Hematopoietic multipotent progenitor cell treated with erythropoietin and hydrocortisone succinate and interleukin-3 and kit ligand, for 4 days (in vitro differentiated cells): ENCODE data around the gene SMAD6.
"Not testable (repeated sequence)": the region's sequence is repeated elsewhere in the genome, so short reads cannot be mapped to it uniquely, and the experiment has no call there.

Source experiments
- DNase-seq: peaks from one replicate; pipeline ENCODE4 v3.0.0-alpha.2; 2015

The SMAD6 gene

DNA sequence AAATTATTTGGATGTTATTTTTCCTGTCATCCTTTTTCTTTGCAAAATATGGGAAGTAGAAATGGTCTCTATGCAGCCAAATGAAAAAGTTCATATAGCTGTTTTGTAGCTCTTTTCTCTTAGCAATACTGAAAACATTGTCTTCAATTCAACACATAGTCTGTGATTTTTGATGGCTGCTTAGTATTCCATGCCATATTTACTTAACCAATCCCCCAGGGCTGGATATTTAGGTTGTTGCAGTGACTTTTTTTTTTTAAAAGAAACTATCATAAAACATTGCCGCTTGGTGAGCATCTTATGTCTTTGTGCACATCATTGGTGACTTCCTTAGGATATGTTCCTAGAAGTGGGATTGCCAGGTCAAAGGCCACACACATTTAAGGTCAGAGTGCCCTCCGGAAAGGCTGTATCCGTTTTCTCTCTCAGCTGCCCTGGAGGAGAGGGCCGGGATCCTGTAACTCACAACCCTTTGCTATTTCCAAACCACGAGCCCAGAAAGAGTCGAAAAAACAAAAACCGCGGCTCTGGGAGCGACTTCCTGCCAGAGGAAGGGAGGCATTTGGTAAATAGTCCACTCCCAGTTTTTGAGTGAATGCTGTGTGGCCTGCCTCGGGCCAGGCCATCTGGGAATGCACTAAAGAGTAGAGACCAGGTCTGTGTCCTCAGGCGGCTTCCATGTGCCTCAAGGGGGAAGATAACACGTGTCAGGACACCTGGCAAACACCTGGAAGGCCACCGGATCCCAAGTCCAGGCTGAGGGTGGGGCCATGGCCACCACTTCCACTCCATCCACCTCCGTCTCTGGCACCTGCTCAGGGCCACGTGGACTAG, 41.9 kb downstream of the SMAD6 start:
- no peak for DNase-seq

DNA sequence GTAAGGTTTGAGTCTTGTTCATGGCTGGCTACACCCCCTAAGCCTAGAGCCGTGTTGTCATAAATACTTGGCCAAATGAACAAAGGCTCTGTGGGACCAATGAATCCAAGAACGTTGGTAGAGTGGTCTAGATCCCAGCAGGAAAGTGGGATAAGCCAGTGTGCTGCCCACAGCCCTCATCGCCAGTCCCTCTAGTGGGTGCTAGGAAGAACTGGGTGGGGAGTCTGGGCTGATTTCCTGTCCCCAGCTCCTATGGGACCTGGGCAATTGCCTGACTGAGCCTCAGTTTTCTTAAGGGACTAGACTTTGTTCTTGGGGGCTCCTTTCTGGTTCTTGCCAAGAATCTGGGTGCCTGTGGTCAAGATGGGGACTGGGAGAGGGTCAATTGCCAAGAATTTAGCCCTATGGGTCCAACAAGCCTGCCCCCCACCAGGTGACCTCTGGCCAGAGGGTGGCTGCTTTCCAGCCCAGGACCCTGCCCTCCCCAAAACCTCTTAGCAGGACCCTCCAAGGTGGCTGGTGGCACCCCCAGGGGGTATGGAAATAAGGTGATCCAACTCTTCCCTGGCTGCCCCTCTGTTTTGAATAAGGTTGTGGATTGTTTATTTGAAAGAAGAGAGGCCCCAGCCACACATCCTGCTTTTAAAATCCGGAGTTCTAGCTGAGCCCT, 42.7 kb downstream of the SMAD6 start:
- DNase-seq: no peak

DNA sequence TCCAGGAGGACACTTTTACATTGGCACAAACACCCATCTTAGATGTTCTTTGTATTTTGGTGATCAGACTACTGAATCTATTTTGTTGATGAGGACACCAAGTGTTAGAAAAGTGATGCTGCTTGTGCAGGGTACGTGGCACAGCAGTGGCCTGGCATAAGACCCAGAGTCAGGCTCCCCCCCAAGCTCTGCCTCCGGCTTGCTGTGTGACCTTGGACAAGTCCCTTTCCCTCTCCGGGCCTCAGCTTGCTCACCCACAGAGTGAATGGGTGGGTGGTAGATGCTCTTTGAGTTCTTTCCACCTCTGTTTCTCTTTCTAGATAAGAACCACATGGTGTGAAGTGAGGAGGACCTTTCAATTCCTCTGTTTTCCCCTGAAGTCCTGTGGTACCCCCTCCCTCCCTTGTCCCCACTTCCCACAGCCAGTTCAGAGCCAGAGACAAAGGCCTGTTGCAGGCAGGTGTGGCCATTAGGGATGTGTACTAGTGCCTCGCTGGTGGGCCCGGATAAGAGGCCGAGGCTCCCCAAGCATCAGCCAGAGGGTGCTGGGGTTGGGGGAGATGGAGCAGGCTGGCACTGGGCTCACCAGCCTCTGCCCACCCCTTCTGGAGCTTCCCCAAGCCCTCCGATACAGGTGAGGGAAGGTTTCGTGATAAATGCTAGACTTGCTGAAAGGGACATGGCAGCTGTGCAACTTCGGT, 43.6 kb downstream of the SMAD6 start:
- no peak for DNase-seq

DNA sequence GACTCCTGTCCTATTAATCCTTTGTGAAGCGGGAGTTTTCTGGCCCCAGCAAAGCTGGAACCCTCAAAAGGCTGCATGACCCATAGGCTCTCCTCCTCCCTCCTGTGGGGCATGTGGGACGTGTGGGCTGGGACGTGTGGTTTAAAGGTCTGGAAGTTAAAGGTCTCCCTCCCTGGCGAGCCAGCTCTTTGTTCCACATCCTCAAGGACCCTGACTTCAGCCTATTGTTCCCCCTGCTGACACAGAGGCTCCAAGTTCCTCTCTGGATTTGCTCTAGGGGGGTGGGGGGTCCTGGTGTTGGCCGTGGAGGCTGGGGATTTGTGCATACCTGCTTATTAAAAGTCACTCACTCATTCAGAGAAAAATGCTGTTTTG, 44.2 kb downstream of the SMAD6 start:
- no peak for DNase-seq

- DNase-seq: no peak
Measured at GRCh38 chr15:66747223-66747622, 45.2 kb downstream of the SMAD6 start.

DNA sequence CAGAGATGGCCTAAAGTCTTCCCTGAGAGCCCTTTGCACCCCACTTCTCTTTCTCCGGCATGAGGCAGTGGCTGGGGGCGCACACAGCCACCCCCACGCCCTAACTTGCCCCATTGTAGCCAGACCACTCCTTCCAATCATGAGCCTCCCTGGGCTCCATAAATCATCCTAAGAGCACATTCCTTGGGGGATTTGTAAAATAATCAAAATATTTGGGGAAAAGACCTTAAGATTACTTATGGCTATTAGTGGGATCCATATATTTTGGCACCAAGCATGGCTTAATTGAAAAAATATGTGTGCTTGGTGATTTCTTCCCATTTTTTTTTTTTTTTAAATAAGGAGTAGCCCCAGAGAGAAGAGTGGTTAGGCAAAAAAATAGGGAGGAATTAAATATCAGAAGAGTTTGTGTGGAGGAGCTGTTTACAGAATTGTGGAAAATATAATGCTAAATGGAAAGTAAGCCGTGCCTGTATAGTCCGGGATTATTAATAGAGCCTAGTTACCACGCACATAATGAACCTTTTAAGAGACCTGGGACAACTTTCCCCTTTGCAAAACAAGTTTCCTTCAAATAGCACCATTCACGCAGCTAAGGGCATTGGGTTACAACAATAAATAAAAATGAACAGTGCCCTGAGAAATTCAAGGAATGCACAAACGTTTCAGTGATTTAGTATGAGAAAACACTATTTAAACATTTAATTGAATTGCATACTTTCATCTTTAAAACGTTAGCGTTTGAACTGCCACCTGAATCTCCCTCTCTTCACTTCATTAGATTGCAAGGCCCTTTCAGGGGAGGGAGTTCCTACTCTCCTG, 46.1 kb downstream of the SMAD6 start:
- no peak for DNase-seq

DNA sequence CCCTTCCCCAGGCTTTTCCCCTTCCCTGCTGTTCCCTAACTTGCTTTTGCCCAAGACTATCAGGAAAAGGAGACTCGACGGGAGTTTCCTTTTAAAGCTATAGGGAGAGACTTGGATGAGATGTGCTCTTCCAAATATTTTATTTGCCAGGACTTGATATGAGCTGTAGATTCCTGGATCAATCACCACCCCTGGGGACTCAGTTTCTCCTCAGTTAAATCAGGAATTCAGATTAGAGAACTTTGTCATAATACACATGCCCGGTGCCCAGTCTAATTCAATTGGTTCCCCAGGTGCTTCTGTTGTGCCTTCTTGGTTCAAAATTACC, 46.6 kb downstream of the SMAD6 start:
- DNase-seq: no peak

GRCh38 chr15:66749841-66750575, 48.0 kb downstream of the SMAD6 start:
- DNase-seq: no peak

DNA sequence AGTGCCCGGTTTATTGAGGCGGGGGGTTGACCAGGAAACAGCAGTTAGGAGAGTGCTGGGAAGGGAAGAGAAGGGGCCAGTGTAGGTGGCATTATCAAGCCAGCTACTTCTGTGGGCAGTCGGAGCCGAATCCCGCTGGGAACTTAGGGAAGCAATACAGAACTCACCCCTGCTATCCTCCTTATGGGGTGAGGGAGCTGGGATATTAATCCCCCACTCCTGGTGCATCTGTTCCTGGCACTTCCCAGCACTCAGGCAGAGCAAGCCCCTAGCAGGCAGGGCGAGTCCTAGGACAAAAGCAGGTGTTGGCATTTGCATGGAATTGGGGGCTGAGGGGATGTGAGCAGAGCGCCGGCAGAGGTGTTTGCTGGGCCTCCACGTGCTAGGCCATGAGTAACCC, 48.6 kb downstream of the SMAD6 start:
- no peak for DNase-seq

DNA sequence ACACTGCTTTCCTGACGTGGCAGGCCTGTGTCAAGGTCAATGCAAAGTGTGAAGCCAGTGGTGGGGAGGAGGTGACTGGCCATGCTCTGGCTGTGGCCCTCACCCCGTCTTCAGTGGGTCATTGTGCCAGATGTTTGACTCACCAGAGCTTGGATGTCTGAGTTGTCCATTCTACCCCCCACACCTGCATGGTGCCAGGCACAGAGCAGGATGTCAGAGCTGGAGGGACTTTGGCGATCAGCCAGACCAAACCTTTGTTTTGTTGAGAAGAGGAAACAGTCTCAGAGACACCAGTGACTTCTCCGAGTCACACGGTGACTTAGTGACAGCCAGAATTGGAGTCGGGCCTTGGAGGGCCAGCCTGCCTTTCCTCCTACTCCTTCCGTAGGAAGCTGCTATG, 49.5 kb downstream of the SMAD6 start:
- peak; percentile 58 for DNase-seq

- DNase-seq: no peak
Measured at GRCh38 chr15:66752078-66752477, 50.0 kb downstream of the SMAD6 start.

GRCh38 chr15:66753687-66754377, 51.8 kb downstream of the SMAD6 start:
- DNase-seq: no peak

- no peak for DNase-seq
Measured at GRCh38 chr15:66754789-66755188, 52.8 kb downstream of the SMAD6 start.

- DNase-seq: no peak
Measured at GRCh38 chr15:66755298-66756068, 53.4 kb downstream of the SMAD6 start.

DNA sequence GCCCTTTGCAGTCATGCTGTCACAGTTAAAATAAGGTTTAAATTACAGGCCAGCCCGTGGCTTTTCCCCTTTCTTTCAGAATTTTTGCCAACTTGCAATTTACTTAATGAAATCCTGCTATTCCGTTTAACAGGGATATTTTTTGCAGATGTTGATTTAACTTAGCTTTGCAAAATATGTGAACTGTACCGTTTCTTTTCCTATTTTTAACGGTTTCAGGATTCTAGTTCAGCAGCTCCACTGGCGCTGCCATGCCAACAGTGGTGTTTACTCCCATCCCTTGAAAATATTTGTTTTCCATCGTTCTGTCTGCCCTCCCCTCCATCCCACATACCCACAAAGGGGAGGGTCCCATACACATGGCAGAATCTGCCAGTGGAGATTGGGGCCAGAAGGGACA, 54.3 kb downstream of the SMAD6 start:
- DNase-seq: no peak

DNA sequence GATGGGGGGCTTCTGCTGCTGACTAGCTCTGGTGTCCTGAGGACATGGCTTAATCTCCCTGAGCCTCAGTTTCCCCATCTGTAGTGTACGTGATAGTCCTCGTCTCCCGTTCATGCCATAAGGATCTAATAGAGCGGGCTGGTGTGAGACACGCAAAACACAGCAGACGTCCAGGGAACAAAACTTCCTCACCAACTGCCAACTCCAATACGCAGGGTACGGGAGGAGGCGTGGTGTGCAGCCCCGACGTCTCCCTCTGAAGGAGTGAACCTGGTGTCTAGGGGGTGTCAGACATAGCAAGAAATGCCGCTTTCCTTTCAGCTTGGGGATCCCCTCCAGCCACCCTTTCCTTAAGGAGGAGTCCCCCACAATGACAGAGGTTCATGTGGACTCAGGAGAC, 55.0 kb downstream of the SMAD6 start:
- no peak for DNase-seq

GRCh38 chr15:66757521-66757920, 55.5 kb downstream of the SMAD6 start:
- DNase-seq: no peak

GRCh38 chr15:66758217-66758616, 56.2 kb downstream of the SMAD6 start:
- not testable (repeated sequence) for DNase-seq

- no peak for DNase-seq
Measured at GRCh38 chr15:66758844-66759243, 56.8 kb downstream of the SMAD6 start.

GRCh38 chr15:66760097-66760967, 58.3 kb downstream of the SMAD6 start:
- DNase-seq: no peak
